PC-3 (cell line): ENCODE data around the gene SIX2. TPM values are rescaled to one million over a fixed set of nuclear protein-coding genes. Genes with fewer than 3 reads are reported as not detected.
A peak's percentile ranks its signal among the peaks of the same experiment; 100 is the strongest.

Experiments
- ATAC-seq: fragments of 200-7000 bp; cut with Tn5 transposase; 2 replicates; pipeline ENCODE4 v1.9.1; 2020; ENCODE audit warnings: mild to moderate bottlenecking, moderate library complexity
- Bru-seq: library from RNA; stranded (reverse); fragments of 400-500 nt; gene quantifications from one replicate; lab custom pipeline; 2021; lab: Mats Ljungman, UMichigan
- BruChase-seq, 2 experiments: library from RNA; stranded (reverse); fragments of 400-500 nt; gene quantifications; one replicate each; lab custom pipeline; 2021; lab: Mats Ljungman, UMichigan
- BruUV-seq: library from RNA; stranded (reverse); fragments of 400-500 nt; replicated peaks from 2 replicates; lab custom pipeline; 2021; lab: Mats Ljungman, UMichigan
- CTCF ChIA-PET: fragments of 300-600 bp; sonication (Branson Sonifier 250); formaldehyde crosslinking; loops from one replicate; lab custom pipeline; 2022; ENCODE audit warnings: antibody characterized with exemption; lab: Charles Lee
- POLR2A ChIA-PET: fragments of 300-600 bp; sonication (Branson Sonifier 250); formaldehyde crosslinking; loops from one replicate; lab custom pipeline; 2022; ENCODE audit warnings: antibody characterized with exemption; ENCODE audit not compliant: unreplicated experiment; lab: Charles Lee
- DNase-seq: peaks from one replicate; pipeline ENCODE4 v3.0.0-alpha.2; 2015
- H2AFZ ChIP-seq: fragments of 300-600 bp; sonication (generic); 2 replicates; pipeline ENCODE4 v1.6.0; 2016; ENCODE audit warnings: antibody characterized with exemption, low read length
- H3F3A ChIP-seq: fragments of 300-600 bp; sonication (generic); one replicate; pipeline ENCODE4 v1.6.0; 2017; ENCODE audit warnings: antibody characterized with exemption, low read length, control low read depth, mild to moderate bottlenecking; ENCODE audit not compliant: unreplicated experiment
- H3K27ac ChIP-seq: fragments of 300-600 bp; sonication (generic); 2 replicates; pipeline ENCODE4 v1.5.1; 2016; ENCODE audit warnings: mild to moderate bottlenecking, low read length
- H3K27me3 ChIP-seq: fragments of 300-600 bp; sonication (generic); 2 replicates; pipeline ENCODE4 v1.6.1; 2016; ENCODE audit warnings: low read length, mixed read lengths
- H3K36me3 ChIP-seq: fragments of 300-600 bp; sonication (generic); 2 replicates; pipeline ENCODE4 v1.6.1; 2016; ENCODE audit warnings: low read depth, mixed run types, low read length, mixed read lengths
- H3K4me1 ChIP-seq: fragments of 300-600 bp; sonication (generic); 2 replicates; pipeline ENCODE4 v1.5.1; 2016; ENCODE audit warnings: low read length; ENCODE audit not compliant: insufficient read depth
- H3K4me2 ChIP-seq: fragments of 300-600 bp; sonication (generic); 2 replicates; pipeline ENCODE4 v1.6.0; 2016; ENCODE audit warnings: low read length
- H3K4me3 ChIP-seq: fragments of 300-600 bp; sonication (generic); 2 replicates; pipeline ENCODE4 v1.5.1; 2016; ENCODE audit warnings: mild to moderate bottlenecking, low read length, mixed read lengths
- H3K79me2 ChIP-seq: fragments of 300-600 bp; sonication (generic); 2 replicates; pipeline ENCODE4 v1.6.1; 2017; ENCODE audit warnings: low read length, mixed read lengths
- H3K9ac ChIP-seq: fragments of 300-600 bp; sonication (generic); 2 replicates; pipeline ENCODE4 v1.6.0; 2016; ENCODE audit warnings: mild to moderate bottlenecking, low read length
- H3K9me2 ChIP-seq: fragments of 300-600 bp; sonication (generic); replicated peaks from 2 replicates; pipeline ENCODE4 v1.6.1; 2016; ENCODE audit warnings: mixed run types, low read length, mixed read lengths
- H3K9me3 ChIP-seq: fragments of 300-600 bp; sonication (generic); 2 replicates; pipeline ENCODE4 v1.6.1; 2016; ENCODE audit warnings: low read length, mixed read lengths
- H4K20me1 ChIP-seq: fragments of 300-600 bp; sonication (generic); 2 replicates; pipeline ENCODE4 v1.6.1; 2016; ENCODE audit warnings: low read length, mixed read lengths
- EZH2 ChIP-seq: fragments of 300-600 bp; sonication (generic); IDR thresholded peaks from one replicate; pipeline ENCODE4 v1.6.1; 2017; ENCODE audit warnings: antibody characterized with exemption, mild to moderate bottlenecking, low read length; ENCODE audit not compliant: unreplicated experiment
- EZH2phosphoT487 ChIP-seq: fragments of 300-600 bp; sonication (generic); IDR thresholded peaks from 2 replicates; pipeline ENCODE4 v1.6.1; 2018; ENCODE audit warnings: mild to moderate bottlenecking, antibody characterized with exemption, low read length, borderline replicate concordance
- intact Hi-C: fragments of 100-400 bp; cut with micrococcal nuclease; formaldehyde crosslinking; loops from 2 replicates; pipeline ENCODE4 v1.9.0; 2023
- long read RNA-seq: library from polyadenylated mRNA; unstranded; transcript quantifications from one replicate; pipeline ENCODE4 v2.0.0, GENCODE V29; 2021; ENCODE audit not compliant: unreplicated experiment
- total RNA-seq: library from RNA; depleted of rRNA; stranded (reverse); fragments of >200 nt; gene quantifications from 2 replicates; pipeline ENCODE4 v1.2.3, GENCODE V29; 2014; rRNA removed
- TF ChIP-seq, protein P1 (sequence below): fragments of 300-600 bp; sonication (generic); conservative IDR thresholded peaks from 2 replicates; pipeline ENCODE4 v1.5.1; 2017; ENCODE audit warnings: antibody characterized with exemption, low read depth, mild to moderate bottlenecking, low read length

SIX2 gene
- total RNA-seq (26.8 and 27.9 TPM in 2 replicates), Bru-seq, nascent RNA (percentile 48 among the genes with signal in this experiment), BruChase-seq, experiment 1, labeled RNA remaining after a 6-hour chase (percentile 57 among the genes with signal in this experiment), BruChase-seq, experiment 2, labeled RNA remaining after a 2-hour chase (percentile 50 among the genes with signal in this experiment)
- long read RNA-seq, transcript SIX2-201 (2 exons, 2,205 nt) = major isoform, 11 of 16 reads
- long read RNA-seq, partial matches to known transcripts = 2 of 16 reads
- long read RNA-seq, other reads (novel, unspliced or antisense) = 3 of 16 reads

DNA sequence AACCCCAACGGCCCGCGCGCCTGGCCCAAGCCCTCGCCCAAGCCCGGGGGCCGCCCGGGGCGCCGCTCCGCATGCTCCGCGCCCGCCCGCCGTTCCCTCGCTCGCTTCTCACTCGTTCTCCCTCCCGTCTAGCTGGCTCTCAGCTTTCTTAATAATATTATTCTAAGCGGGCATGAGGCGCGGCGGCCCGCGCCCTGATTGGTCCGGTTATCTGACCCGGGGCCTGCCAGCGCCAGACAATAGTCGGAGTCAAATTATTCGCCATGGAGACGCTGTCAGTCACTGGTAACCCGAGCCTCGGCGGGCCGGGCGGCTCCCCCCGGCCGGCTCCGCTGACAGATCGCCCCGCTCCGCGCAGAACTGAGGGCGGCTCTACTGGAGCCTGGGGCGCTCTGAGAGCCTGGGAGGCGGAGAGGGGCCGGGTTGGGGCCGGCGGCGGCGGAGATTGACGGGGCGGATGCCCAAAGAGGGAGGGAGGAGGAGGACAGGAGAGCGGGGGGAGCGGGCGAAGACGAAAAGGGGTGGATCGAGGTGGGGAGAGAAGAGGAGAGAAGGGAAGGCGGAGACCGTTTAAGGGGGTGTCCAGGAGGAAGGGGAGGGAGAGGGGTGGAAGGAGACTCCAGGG lies at the start of gene SIX2:
Gene SIX2, minus strand, starts transcription at position 150 of the 625 bp plus-strand sequence. CDS start 342 bp downstream, outside the sequence.
- CTCF ChIA-PET = interaction anchor here (0.6 to 0.7 kb wide), 3 partner anchors 16 to 568 kb away, joined by 3 to 4 read pairs (median 3); no protein-coding TSS in a partner anchor
- no TSS peak for BruUV-seq
- no peaks in the 10 kb centered on the region for H3K27me3 ChIP-seq

DNA sequence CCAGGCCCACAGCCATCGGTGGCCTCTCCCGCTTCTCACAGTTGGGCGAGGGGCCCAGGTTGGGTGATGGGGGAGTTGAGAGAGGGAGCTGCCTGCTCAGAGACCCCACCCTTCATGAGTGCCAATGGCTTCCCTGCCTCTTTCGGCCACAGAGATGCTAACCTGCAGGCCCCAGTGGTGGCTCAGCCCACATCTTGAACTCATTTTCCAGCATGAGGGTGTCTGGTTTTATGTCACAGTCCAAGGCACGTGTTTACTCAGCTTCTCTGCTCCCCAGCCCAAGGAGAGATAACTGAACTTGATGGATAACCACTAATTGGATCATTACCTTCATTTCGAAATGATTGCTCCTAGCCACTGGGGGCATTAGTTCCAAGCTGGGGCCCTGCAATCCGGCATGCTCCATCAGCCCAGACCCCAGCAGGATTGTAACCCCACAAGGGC lies 45.9 kb upstream of the SIX2 start:
- Histone ChIP-seq H3K27me3 (no peaks in the 10 kb centered on the region), H3K4me1 (no peaks in the 10 kb centered on the region), H2AFZ (no peak overlapping the region), H3K9me2 (no peaks in the 10 kb centered on the region), H3K79me2 (no peaks in the 10 kb centered on the region), H3K27ac (no peak overlapping the region), H3F3A (no peaks in the 10 kb centered on the region), H3K4me3 (no peak overlapping the region), H3K9me3 (no peaks in the 10 kb centered on the region), H3K9ac (no peak overlapping the region), H4K20me1 (no peaks in the 10 kb centered on the region), H3K4me2 (no peak overlapping the region), H3K36me3 (no peaks in the 10 kb centered on the region)
- intact Hi-C loops = no loop called here
- TF ChIP-seq EZH2 = no peak
- TF ChIP-seq, protein P1, sequence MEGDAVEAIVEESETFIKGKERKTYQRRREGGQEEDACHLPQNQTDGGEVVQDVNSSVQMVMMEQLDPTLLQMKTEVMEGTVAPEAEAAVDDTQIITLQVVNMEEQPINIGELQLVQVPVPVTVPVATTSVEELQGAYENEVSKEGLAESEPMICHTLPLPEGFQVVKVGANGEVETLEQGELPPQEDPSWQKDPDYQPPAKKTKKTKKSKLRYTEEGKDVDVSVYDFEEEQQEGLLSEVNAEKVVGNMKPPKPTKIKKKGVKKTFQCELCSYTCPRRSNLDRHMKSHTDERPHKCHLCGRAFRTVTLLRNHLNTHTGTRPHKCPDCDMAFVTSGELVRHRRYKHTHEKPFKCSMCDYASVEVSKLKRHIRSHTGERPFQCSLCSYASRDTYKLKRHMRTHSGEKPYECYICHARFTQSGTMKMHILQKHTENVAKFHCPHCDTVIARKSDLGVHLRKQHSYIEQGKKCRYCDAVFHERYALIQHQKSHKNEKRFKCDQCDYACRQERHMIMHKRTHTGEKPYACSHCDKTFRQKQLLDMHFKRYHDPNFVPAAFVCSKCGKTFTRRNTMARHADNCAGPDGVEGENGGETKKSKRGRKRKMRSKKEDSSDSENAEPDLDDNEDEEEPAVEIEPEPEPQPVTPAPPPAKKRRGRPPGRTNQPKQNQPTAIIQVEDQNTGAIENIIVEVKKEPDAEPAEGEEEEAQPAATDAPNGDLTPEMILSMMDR = no peak
- no peak for TF ChIP-seq EZH2phosphoT487
- no peak for DNase-seq
- ChIA-PET POLR2A (interaction anchor here (0.6 kb wide), 1 partner anchor 551 kb away, joined by 4 read pairs; no protein-coding TSS in a partner anchor), CTCF (no interaction called here)
- no peak for ATAC-seq
- BruUV-seq = no TSS peak

More for the DNA sequence above, at the start of gene SIX2:
- no peak for TF ChIP-seq EZH2phosphoT487
- no peak for TF ChIP-seq EZH2
- peak within 1 kb of the TSS; percentile 90 for H2AFZ ChIP-seq
- peaks cover 36% of the 10 kb centered on the region for H3K79me2 ChIP-seq
- H4K20me1 ChIP-seq = peaks cover 25% of the 10 kb centered on the region
- no peaks in the 10 kb centered on the region for H3F3A ChIP-seq
- H3K4me2 ChIP-seq = peak within 1 kb of the TSS; percentile 95
- H3K36me3 ChIP-seq = no peaks in the 10 kb centered on the region
- ATAC-seq = peak; percentile 92
- POLR2A ChIA-PET = no interaction called here
- H3K9me2 ChIP-seq = no peaks in the 10 kb centered on the region
- peak within 1 kb of the TSS; percentile 64 for H3K27ac ChIP-seq
- peak within 1 kb of the TSS; percentile 74 for H3K4me3 ChIP-seq
- H3K9ac ChIP-seq = peak within 1 kb of the TSS; percentile 68
- no peaks in the 10 kb centered on the region for H3K9me3 ChIP-seq
- H3K4me1 ChIP-seq = peaks cover 26% of the 10 kb centered on the region
- intact Hi-C loops = loop anchor here (2.0 kb wide), 1 partner anchor 929 kb away; no protein-coding TSS in a partner anchor
- DNase-seq = peak; percentile 99

DNA sequence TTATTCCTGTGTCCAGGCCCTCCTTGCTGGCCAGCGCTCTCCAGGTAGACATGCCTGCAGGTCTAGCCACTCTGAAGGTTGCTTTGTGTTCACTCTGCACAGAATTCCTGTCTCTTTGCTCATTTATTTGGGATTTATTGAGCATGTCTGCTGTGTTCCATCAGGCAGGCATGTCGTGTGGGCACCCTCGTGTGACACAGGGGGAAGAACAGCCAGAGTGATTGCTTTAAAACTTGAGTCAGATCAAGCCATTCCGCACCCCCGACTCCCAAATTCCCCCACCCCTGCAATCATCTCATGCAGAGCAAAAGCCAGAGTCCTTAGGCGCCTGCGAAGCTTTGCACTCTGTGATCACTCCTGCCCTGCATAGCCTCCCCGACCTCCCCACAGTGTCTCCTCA lies 44.7 kb upstream of the SIX2 start:
- no TSS peak for BruUV-seq
- CTCF ChIA-PET = no interaction called here
- Histone ChIP-seq H3K4me2 (no peak overlapping the region), H3K27me3 (no peaks in the 10 kb centered on the region), H4K20me1 (no peaks in the 10 kb centered on the region), H3K4me1 (no peaks in the 10 kb centered on the region), H3K36me3 (no peaks in the 10 kb centered on the region), H3K9me3 (no peaks in the 10 kb centered on the region), H2AFZ (no peak overlapping the region), H3K9ac (no peak overlapping the region), H3K4me3 (no peak overlapping the region), H3K27ac (no peak overlapping the region), H3K79me2 (no peaks in the 10 kb centered on the region), H3K9me2 (no peaks in the 10 kb centered on the region), H3F3A (no peaks in the 10 kb centered on the region)
- no peak for TF ChIP-seq EZH2
- TF ChIP-seq EZH2phosphoT487 = no peak
- TF ChIP-seq, protein P1 = no peak
- intact Hi-C loops = no loop called here
- POLR2A ChIA-PET = no interaction called here
- DNase-seq (no peak), ATAC-seq (no peak)
